ENCODE measurements around the gene OR6S1.

Gene OR6S1

GRCh38 chr14:20682435-20683124 lies 41.1 kb upstream of the OR6S1 start:
- H3K4me1 ChIP-seq (ENCODE audit: control insufficient read depth, insufficient read depth, low read length): peaks cover 40% of the 10 kb centered on the region
- peak overlapping the region; percentile 92 to 98 for H3K4me3 ChIP-seq (ENCODE audit: low read length in 2 of 2)
- H3K9ac ChIP-seq (ENCODE audit: low read length in 2 of 2): peak overlapping the region; percentile 99 to 100
- H3K27ac ChIP-seq (ENCODE audit: low read length): peak overlapping the region; percentile 100
- H3K9me3 ChIP-seq (ENCODE audit: control insufficient read depth in 2 of 2, low read length in 2 of 2): no peaks in the 10 kb centered on the region
- no peaks in the 10 kb centered on the region for H3K27me3 ChIP-seq (ENCODE audit: control insufficient read depth in 1 of 2, insufficient read depth in 2 of 2, low read length in 2 of 2)
- H3K36me3 ChIP-seq (ENCODE audit: control insufficient read depth in 2 of 2, insufficient read depth in 2 of 2, low read length in 2 of 2): no peaks in the 10 kb centered on the region

- H3K4me3 ChIP-seq (ENCODE audit: low read length in 2 of 2): peak overlapping the region; percentile 92 to 98
- peak overlapping the region; percentile 99 to 100 for H3K9ac ChIP-seq (ENCODE audit: low read length in 2 of 2)
- H3K36me3 ChIP-seq (ENCODE audit: control insufficient read depth in 2 of 2, insufficient read depth in 2 of 2, low read length in 2 of 2): no peaks in the 10 kb centered on the region
Observed at GRCh38 chr14:20682127-20682434, 40.6 kb upstream of the OR6S1 start.

GRCh38 chr14:20681348-20682126 lies 40.0 kb upstream of the OR6S1 start:
- H3K36me3 ChIP-seq (ENCODE audit: control insufficient read depth in 2 of 2, insufficient read depth in 2 of 2, low read length in 2 of 2): no peaks in the 10 kb centered on the region
- peak overlapping the region; percentile 92 to 98 for H3K4me3 ChIP-seq (ENCODE audit: low read length in 2 of 2)
- H3K9ac ChIP-seq (ENCODE audit: low read length in 2 of 2): peak overlapping the region; percentile 99 to 100
- H3K27ac ChIP-seq (ENCODE audit: low read length): peak overlapping the region; percentile 100
- H3K4me1 ChIP-seq (ENCODE audit: control insufficient read depth, insufficient read depth, low read length): peaks cover 37% of the 10 kb centered on the region
- no peaks in the 10 kb centered on the region for H3K9me3 ChIP-seq (ENCODE audit: control insufficient read depth in 2 of 2, low read length in 2 of 2)
- H3K27me3 ChIP-seq (ENCODE audit: control insufficient read depth in 1 of 2, insufficient read depth in 2 of 2, low read length in 2 of 2): no peaks in the 10 kb centered on the region

More at GRCh38 chr14:20682127-20682434, 40.6 kb upstream of the OR6S1 start:
- Histone ChIP-seq H3K27ac (ENCODE audit: low read length) (peak overlapping the region; percentile 100), H3K4me1 (ENCODE audit: control insufficient read depth, insufficient read depth, low read length) (peaks cover 37% of the 10 kb centered on the region), H3K27me3 (ENCODE audit: control insufficient read depth in 1 of 2, insufficient read depth in 2 of 2, low read length in 2 of 2) (no peaks in the 10 kb centered on the region), H3K9me3 (ENCODE audit: control insufficient read depth in 2 of 2, low read length in 2 of 2) (no peaks in the 10 kb centered on the region)

- Histone ChIP-seq H3K9ac (ENCODE audit: low read length in 2 of 2) (peak overlapping the region; percentile 99 to 100), H3K4me1 (ENCODE audit: control insufficient read depth, insufficient read depth, low read length) (peaks cover 37% of the 10 kb centered on the region), H3K9me3 (ENCODE audit: control insufficient read depth in 2 of 2, low read length in 2 of 2) (no peaks in the 10 kb centered on the region), H3K36me3 (ENCODE audit: control insufficient read depth in 2 of 2, insufficient read depth in 2 of 2, low read length in 2 of 2) (no peaks in the 10 kb centered on the region), H3K4me3 (ENCODE audit: low read length in 2 of 2) (peak overlapping the region; percentile 92 to 98), H3K27me3 (ENCODE audit: control insufficient read depth in 1 of 2, insufficient read depth in 2 of 2, low read length in 2 of 2) (no peaks in the 10 kb centered on the region), H3K27ac (ENCODE audit: low read length) (peak overlapping the region; percentile 100)
Observed at GRCh38 chr14:20680843-20681347, 39.4 kb upstream of the OR6S1 start.

- Histone ChIP-seq H3K9me3 (ENCODE audit: control insufficient read depth in 2 of 2, low read length in 2 of 2) (no peaks in the 10 kb centered on the region), H3K36me3 (ENCODE audit: control insufficient read depth in 2 of 2, insufficient read depth in 2 of 2, low read length in 2 of 2) (no peaks in the 10 kb centered on the region), H3K27me3 (ENCODE audit: control insufficient read depth in 1 of 2, insufficient read depth in 2 of 2, low read length in 2 of 2) (no peaks in the 10 kb centered on the region), H3K9ac (ENCODE audit: low read length in 2 of 2) (no peak overlapping the region), H3K4me1 (ENCODE audit: control insufficient read depth, insufficient read depth, low read length) (peaks cover 34% of the 10 kb centered on the region), H3K4me3 (ENCODE audit: low read length in 2 of 2) (peak overlapping the region in 1 of 2 donors; percentile 98), H3K27ac (ENCODE audit: low read length) (peak overlapping the region; percentile 100)
Observed at GRCh38 chr14:20680363-20680762, 38.9 kb upstream of the OR6S1 start.

- Histone ChIP-seq H3K27ac (ENCODE audit: low read length) (no peak overlapping the region), H3K4me3 (ENCODE audit: low read length in 2 of 2) (no peak overlapping the region), H3K9ac (ENCODE audit: low read length in 2 of 2) (no peak overlapping the region), H3K9me3 (ENCODE audit: control insufficient read depth in 2 of 2, low read length in 2 of 2) (no peaks in the 10 kb centered on the region), H3K36me3 (ENCODE audit: control insufficient read depth in 2 of 2, insufficient read depth in 2 of 2, low read length in 2 of 2) (no peaks in the 10 kb centered on the region), H3K4me1 (ENCODE audit: control insufficient read depth, insufficient read depth, low read length) (peaks cover 29% of the 10 kb centered on the region), H3K27me3 (ENCODE audit: control insufficient read depth in 1 of 2, insufficient read depth in 2 of 2, low read length in 2 of 2) (no peaks in the 10 kb centered on the region)
Observed at GRCh38 chr14:20679907-20680306, 38.4 kb upstream of the OR6S1 start.

- no peaks in the 10 kb centered on the region for H3K9me3 ChIP-seq (ENCODE audit: control insufficient read depth in 2 of 2, low read length in 2 of 2)
- no peak overlapping the region for H3K4me3 ChIP-seq (ENCODE audit: low read length in 2 of 2)
- peaks cover 0 to 3% of the 10 kb centered on the region in 2 donors for H3K27me3 ChIP-seq (ENCODE audit: control insufficient read depth in 1 of 2, insufficient read depth in 2 of 2, low read length in 2 of 2)
- no peak overlapping the region for H3K27ac ChIP-seq (ENCODE audit: low read length)
- no peaks in the 10 kb centered on the region for H3K36me3 ChIP-seq (ENCODE audit: control insufficient read depth in 2 of 2, insufficient read depth in 2 of 2, low read length in 2 of 2)
- no peak overlapping the region for H3K9ac ChIP-seq (ENCODE audit: low read length in 2 of 2)
- H3K4me1 ChIP-seq (ENCODE audit: control insufficient read depth, insufficient read depth, low read length): peaks cover 10% of the 10 kb centered on the region
Observed at GRCh38 chr14:20676072-20676471, 34.6 kb upstream of the OR6S1 start.

- H3K36me3 ChIP-seq (ENCODE audit: control insufficient read depth in 2 of 2, insufficient read depth in 2 of 2, low read length in 2 of 2): no peaks in the 10 kb centered on the region
- no peaks in the 10 kb centered on the region for H3K9me3 ChIP-seq (ENCODE audit: control insufficient read depth in 2 of 2, low read length in 2 of 2)
- peaks cover 6% of the 10 kb centered on the region for H3K4me1 ChIP-seq (ENCODE audit: control insufficient read depth, insufficient read depth, low read length)
- H3K27ac ChIP-seq (ENCODE audit: low read length): no peak overlapping the region
- H3K27me3 ChIP-seq (ENCODE audit: control insufficient read depth in 1 of 2, insufficient read depth in 2 of 2, low read length in 2 of 2): peaks cover 0 to 3% of the 10 kb centered on the region in 2 donors
- H3K4me3 ChIP-seq (ENCODE audit: low read length in 2 of 2): no peak overlapping the region
- no peak overlapping the region for H3K9ac ChIP-seq (ENCODE audit: low read length in 2 of 2)
Observed at GRCh38 chr14:20675669-20676068, 34.2 kb upstream of the OR6S1 start.

- no peak overlapping the region for H3K4me3 ChIP-seq (ENCODE audit: low read length in 2 of 2)
- no peak overlapping the region for H3K9ac ChIP-seq (ENCODE audit: low read length in 2 of 2)
- no peaks in the 10 kb centered on the region for H3K36me3 ChIP-seq (ENCODE audit: control insufficient read depth in 2 of 2, insufficient read depth in 2 of 2, low read length in 2 of 2)
- no peaks in the 10 kb centered on the region for H3K4me1 ChIP-seq (ENCODE audit: control insufficient read depth, insufficient read depth, low read length)
- no peaks in the 10 kb centered on the region for H3K9me3 ChIP-seq (ENCODE audit: control insufficient read depth in 2 of 2, low read length in 2 of 2)
- no peak overlapping the region for H3K27ac ChIP-seq (ENCODE audit: low read length)
- H3K27me3 ChIP-seq (ENCODE audit: control insufficient read depth in 1 of 2, insufficient read depth in 2 of 2, low read length in 2 of 2): peaks cover 10 to 11% of the 10 kb centered on the region in 2 donors
Observed at GRCh38 chr14:20671597-20672283, 30.2 kb upstream of the OR6S1 start.

- Histone ChIP-seq H3K4me1 (ENCODE audit: control insufficient read depth, insufficient read depth, low read length) (no peaks in the 10 kb centered on the region), H3K9me3 (ENCODE audit: control insufficient read depth in 2 of 2, low read length in 2 of 2) (no peaks in the 10 kb centered on the region), H3K4me3 (ENCODE audit: low read length in 2 of 2) (no peak overlapping the region), H3K27ac (ENCODE audit: low read length) (no peak overlapping the region), H3K36me3 (ENCODE audit: control insufficient read depth in 2 of 2, insufficient read depth in 2 of 2, low read length in 2 of 2) (no peaks in the 10 kb centered on the region), H3K9ac (ENCODE audit: low read length in 2 of 2) (no peak overlapping the region), H3K27me3 (ENCODE audit: control insufficient read depth in 1 of 2, insufficient read depth in 2 of 2, low read length in 2 of 2) (peaks cover 10 to 18% of the 10 kb centered on the region in 2 donors)
Observed at GRCh38 chr14:20668969-20669368, 27.5 kb upstream of the OR6S1 start.
